Daoy (cell line): ENCODE measurements around the gene TPD52L2. TPM values are rescaled to one million over a fixed set of nuclear protein-coding genes. Genes with fewer than 3 reads are reported as not detected.
A peak's percentile ranks its signal among the peaks of the same experiment; 100 is the strongest.
"Not testable (repeated sequence)": the region's sequence is repeated elsewhere in the genome, so short reads cannot be mapped to it uniquely, and the experiment has no call there.

Experiments
- DNase-seq: peaks from one replicate; pipeline ENCODE4 v3.0.0-alpha.2; 2015; ENCODE audit warnings: low read depth
- total RNA-seq: library from RNA; depleted of rRNA; stranded (reverse); fragments of >200 nt; shearing (Covaris generic); gene quantifications from 2 replicates; pipeline ENCODE4 v1.2.3, GENCODE V29; 2014

The TPD52L2 gene
- total RNA-seq, 1 experiment from 2014 or later, result 92.0 TPM

DNA sequence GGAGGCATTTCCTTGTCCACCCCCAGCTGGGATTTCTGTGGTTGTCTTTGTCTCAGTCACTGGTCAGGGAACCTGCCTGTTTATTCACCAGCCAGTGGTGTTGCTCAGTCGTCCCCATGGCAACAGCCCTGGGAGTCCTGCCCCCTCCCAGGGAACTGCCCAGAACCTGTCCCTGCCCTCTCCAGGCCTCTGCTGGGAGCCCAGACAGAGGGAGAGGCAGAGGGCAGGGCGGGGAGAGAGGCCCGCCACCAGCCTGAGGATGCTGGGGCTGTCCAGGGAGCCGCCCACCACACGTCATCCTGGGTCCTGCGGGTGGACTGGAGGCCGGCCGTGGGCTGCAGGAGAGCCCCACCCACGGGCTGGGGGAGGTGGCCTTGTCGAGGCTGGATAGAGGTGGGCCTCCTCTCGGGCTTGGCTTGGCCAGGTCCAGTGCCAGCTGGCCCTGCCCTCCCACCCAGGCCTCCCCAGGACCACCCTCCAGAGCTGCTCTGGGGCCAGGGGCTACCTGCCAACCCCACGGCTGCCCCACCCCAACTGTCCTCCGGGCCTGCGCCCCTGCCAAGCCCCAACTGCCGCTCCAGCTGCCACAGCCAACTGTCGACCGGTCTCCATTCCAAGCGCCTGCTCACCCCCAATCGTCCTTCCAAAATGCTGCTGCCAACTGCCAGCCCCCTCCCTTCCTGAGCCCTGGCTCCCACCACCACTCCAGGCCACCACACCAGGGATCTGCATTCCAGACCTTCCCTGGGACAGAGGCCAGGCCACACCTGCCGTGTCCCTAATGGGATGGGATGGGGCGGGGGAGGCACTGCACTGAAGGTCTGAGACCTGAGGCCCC lies 29.8 kb upstream of the TPD52L2 start:
- DNase-seq, result peak; percentile 96

- no peak for DNase-seq
Measured at GRCh38 chr20:63836458-63837344, 28.4 kb upstream of the TPD52L2 start.

DNA sequence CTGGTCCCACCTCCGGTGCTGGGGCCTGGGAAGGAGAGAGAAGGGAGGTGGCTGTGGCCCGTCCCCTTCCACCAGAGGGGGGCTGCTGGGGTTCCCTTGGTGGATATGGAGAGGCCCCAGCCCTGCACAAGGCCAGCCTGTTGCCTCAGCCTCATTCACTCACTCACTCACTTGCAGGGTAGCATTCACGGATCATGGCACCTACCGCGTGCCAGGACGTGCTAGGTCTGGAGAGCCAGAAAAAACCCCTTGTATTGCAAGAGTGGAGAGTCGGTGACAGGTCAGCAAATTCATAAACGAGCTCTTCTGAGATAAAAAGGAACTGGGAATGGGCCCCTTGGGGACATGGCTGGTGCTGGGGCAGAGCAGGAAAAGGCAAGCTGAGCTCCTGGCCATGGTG lies 27.6 kb upstream of the TPD52L2 start:
- DNase-seq, result no peak

DNA sequence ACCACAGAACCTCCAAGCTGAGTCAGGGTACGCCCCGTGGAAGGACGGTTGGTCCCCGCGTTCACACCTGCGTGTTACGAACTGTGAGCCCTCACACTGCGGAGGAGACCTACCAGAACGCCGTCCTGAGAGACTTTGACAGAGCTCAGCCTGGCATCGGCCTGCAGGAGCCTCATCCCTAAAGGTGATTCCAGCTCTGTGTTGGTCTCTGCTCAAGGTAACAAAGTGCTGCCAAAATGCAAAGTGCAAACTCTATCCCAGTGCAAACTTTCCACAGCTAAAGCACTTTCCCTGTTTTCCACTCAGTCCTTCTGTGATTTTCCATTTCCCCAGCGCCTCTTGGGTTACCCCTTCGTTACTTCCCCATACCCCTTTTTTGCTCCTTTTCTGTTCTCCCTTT lies 25.4 kb upstream of the TPD52L2 start:
- no peak for DNase-seq

- no peak for DNase-seq
Measured at GRCh38 chr20:63840405-63840828, 24.7 kb upstream of the TPD52L2 start.

DNA sequence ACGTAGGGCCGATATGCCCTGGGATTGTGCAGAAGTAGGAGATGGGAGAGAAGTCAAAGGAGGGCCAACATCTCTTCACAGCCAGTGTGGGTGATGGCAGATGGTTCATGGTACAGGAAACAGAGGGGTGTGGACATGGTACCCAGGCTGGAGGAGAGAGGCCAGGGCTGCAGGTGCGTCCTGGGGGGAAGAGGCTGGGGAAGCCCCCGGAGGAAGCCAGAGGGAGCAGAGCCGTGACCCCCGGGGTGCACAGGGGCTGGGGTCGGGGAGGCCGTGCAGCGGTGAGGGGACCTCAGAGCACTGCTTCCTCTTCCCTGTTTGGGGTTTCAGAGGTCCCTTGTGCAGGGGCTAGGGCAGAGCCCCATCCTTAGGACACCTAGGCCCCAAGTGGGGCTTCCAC lies 22.8 kb upstream of the TPD52L2 start:
- no peak for DNase-seq

DNA sequence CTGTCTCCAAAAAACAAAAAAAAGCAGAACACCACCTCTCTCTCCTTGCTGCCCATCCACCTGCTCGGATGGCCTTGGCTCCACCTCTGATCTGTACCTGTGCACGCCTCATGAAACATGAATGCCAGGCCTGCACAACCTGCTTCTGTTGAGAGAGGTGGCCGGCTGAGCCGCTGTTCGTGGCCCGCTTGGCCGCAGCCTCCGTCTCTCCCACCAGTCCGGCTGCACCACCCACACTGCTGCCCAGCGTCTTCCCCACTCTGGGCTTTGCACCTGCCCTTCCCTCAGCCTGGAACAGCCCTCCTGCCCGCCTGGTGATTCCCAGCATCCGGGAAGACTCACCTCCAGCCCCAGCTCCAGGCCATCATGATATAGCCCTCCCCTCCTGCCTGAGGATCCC lies 21.8 kb upstream of the TPD52L2 start:
- DNase-seq, result no peak

DNA sequence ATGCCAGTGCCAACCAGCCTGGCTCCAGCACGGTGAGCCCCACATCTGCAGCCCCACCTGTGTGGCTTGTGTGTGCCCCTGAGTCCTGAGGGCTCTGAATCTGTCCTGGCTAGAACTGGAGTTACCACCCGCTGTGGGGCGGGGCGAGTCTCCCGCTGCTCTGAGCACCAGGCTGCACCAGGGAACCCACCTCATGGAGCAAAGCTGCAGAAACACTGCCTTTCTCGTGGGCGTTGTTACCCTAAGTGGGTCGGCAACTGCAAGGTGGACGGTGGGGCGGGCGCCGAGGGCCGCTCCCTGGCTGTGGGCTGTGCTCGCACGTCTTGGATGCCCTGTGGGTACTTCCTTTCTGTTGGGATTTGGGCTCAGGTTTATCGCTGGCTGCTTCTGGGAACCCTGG lies 21.3 kb upstream of the TPD52L2 start:
- DNase-seq, result no peak

- no peak for DNase-seq
Measured at GRCh38 chr20:63844511-63844991, 20.5 kb upstream of the TPD52L2 start.

DNA sequence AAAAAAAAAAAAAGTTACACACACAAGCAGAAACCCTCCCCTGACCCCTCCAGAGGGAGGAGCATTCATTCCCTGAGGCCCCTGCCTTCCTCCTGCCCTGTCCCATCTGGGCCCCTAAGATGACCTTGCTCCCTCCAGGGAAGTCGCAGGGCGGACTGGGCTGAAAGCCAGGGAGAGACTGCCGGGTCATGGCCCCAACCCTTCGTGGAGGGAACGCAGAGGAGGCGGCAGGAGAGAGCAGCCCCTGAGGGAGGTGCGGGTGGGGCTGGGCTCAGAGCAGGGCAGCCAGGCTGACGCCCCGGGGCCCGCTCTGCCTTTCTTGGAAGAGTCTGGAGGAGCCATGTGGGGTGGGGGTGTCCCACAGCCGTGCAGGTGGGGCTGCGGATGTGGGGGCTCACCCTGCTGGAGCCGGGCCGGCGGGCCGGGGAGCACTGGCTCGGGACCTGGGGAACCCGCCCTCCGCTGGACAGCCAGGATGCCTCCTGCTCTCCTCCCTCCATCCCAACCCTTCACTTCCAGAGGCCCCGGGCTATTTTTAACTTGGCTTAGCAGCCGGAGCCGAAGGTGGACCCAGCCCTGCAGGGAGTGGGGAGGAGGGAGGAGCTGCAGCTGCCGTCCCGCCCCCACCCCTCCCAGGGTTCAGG lies 18.8 kb upstream of the TPD52L2 start:
- DNase-seq, result no peak

GRCh38 chr20:63846888-63847236 lies 18.2 kb upstream of the TPD52L2 start:
- DNase-seq, result no peak

- peak; percentile 51 for DNase-seq
Measured at GRCh38 chr20:63847237-63848002, 17.6 kb upstream of the TPD52L2 start.

- no peak for DNase-seq
Measured at GRCh38 chr20:63848003-63848911, 16.8 kb upstream of the TPD52L2 start.

DNA sequence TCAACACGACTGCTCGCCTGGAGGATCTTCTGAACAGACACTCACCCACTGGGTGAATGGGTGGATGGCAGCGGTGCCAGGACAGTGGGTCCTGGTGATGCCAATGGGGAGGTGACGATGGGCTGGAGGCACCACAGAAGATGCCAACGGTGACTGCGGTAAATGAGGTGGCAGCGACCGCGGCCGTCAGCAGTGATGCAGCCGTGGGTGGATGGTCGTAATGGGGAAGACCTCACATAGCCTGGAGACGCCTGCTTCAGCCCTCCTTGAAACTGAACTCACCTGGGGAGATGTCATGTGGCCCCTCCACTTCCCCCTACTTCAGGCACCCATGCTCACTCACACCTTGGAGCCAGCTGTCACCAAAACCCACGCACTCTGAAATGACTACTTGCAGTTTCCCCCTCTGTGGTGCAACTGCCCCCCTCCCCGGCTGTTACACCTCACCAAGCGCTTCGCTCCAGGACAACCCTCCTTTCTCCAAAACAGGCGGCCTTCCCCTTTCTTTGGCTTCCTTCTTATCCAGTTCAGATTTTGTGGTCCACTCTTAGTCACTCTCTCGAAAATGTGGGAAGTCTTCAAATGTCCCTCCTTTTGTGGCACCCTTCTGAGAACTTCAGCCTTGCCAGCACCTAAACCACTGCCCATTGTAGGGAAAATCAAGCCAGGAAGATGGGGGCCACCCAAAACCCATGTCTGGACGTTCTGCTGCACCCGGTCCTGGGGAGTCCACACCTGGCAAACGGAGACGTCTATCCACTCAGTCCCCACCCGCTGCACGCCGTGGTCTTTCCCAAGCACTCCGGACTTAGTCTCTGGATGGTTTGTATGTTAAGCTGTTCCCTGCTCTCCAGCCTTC lies 14.2 kb upstream of the TPD52L2 start:
- DNase-seq, result no peak

DNA sequence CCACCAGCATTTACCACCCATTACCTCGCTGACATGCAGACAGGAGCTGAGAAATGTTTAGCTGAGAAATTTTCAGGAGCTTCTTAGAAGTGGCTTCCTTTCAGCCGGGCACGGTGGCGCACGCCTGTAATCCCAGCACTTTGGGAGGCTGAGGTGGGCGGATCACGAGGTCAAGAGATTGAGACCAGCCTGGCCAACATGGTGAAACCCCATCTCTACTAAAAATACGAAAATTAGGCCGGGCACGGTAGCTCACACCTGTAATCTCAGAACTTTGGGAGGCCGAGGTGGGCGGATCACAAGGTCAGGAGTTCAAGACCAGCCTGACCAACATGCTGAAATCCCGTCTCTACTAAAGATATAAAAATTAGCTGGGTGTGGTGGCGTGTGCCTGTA lies 13.5 kb upstream of the TPD52L2 start:
- not testable (repeated sequence) for DNase-seq

DNA sequence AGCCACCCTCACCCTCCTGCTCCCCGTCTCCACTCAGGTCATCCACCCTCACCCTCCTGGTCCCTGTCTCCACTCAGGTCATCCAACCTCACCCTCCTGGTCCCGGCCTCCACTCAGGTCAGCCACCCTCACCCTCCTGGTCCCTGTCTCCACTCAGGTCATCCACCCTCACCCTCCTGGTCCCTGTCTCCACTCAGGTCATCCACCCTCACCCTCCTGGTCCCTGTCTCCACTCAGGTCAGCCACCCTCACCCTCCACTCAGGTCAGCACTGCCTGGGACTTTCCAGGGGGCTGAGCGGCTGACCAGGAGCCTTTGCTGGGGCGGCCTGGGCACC lies 11.4 kb upstream of the TPD52L2 start:
- not testable (repeated sequence) for DNase-seq

DNA sequence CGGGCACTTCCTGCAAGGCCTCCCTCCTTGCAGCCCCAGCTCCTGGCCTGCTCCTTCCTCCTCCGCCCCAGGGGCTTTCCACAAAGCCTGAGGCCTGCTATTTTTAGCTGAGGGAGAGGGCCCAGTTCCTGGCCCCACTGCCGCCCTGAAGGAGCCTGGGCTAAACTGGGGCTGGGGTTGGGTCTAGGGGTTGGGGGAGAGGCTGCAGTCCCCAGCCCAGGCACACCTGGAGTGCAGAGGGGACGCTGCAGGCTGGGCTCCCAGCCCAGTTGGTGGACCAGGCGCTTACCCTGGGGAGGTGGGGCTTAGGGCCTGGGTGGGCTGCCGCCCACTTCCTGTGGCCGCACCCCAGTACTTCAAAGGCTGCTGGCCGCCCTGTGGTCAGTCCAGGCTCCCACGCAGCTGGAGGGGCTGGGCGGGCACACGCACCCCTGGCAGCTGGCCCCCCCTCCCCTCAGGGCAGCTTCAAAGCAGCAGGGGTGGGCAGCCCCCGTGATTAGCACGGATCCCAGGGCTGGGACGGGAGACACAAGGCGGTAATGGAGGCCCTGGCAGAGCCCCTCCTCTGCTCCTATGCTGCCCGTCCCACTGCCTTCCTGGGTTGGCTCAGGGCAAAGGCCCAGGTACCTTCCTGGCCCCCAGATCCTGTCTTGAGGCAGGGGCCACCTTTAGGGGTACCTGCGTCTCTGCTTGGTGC lies 10.9 kb upstream of the TPD52L2 start:
- DNase-seq, result peak; percentile 44

DNA sequence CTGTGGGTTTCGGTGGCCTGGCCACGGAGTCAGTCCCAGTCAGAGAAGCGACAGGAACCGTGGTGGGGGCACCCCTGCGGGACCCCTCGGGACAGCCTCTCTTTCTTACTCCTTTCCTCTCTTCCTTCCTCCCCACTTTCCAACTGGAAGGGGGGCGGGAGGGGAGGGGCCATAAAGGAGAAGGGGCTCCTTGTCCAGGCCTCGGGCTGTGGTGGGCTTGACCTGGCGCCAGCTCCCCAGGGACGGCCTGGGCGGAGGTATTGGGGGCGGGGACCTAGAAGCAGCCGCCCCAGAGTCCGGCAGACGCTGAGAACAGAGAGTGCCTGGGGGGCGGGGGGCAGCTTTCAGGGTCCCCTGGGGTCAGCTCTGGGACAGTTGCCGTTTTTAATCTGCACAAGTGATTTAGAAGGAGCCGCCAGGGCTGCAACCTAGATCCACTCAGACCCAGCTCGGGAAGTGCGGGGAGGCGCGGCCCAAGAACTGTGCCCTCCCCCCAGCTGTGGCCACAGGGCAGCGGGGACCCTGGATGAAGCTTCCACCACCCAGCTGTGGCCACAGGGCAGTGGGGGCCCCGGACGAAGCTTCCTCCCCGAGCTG lies 10.2 kb upstream of the TPD52L2 start:
- DNase-seq, result no peak
